Heart left ventricle (tissue), 16 donors: ENCODE results near the gene TRPM1. TPM values are rescaled to one million over a fixed set of nuclear protein-coding genes. Genes with fewer than 3 reads are reported as not detected.

Source experiments
- ATAC-seq, 4 donors: fragments of 200-7000 bp; cut with Tn5 transposase; one replicate each; pipeline ENCODE4 v1.9.1; 2020 to 2022; ENCODE audit warnings: moderate library complexity in 4 of 4, mild to moderate bottlenecking in 3 of 4, moderate number of reproducible peaks in 1 of 4
- DNase-seq, 5 donors: peaks; one replicate each; pipeline ENCODE4 v3.0.0-alpha.2; 2020
- H3K27ac ChIP-seq, 12 donors: fragments of 200-600 bp; sonication (generic) in 4 of 12; one replicate each; pipeline versions ENCODE4 v1.5.0 to v1.8.0; 2016 to 2022; ENCODE audit warnings: mild to moderate bottlenecking in 2 of 12
- H3K27me3 ChIP-seq, 9 donors: fragments of 200-600 bp; sonication (generic) in 2 of 9; one replicate each; pipeline versions ENCODE4 v1.5.1 to v1.8.0; 2016 to 2022; ENCODE audit warnings: mild to moderate bottlenecking in 3 of 9
- H3K36me3 ChIP-seq, 9 donors: fragments of 200-600 bp; sonication (generic) in 2 of 9; one replicate each; pipeline versions ENCODE4 v1.5.0 to v1.8.0; 2018 to 2022; ENCODE audit warnings: mild to moderate bottlenecking in 2 of 9
- H3K4me1 ChIP-seq, 12 donors: fragments of 200-600 bp; sonication (generic) in 4 of 12; one replicate each; pipeline versions ENCODE4 v1.5.0 to v1.8.0; 2016 to 2022; ENCODE audit warnings: mild to moderate bottlenecking in 3 of 12
- H3K4me3 ChIP-seq, 12 donors: fragments of 200-600 bp; sonication (generic) in 4 of 12; one replicate each; pipeline versions ENCODE4 v1.5.0 to v1.8.0; 2017 to 2022; ENCODE audit warnings: mild to moderate bottlenecking in 9 of 12, moderate library complexity in 4 of 12
- H3K9me3 ChIP-seq, 12 donors: fragments of 200-600 bp; sonication (generic) in 4 of 12; one replicate each; pipeline versions ENCODE4 v1.5.0 to v1.8.0; 2016 to 2022; ENCODE audit warnings: mild to moderate bottlenecking in 1 of 12
- POLR2A ChIP-seq, 2 donors: fragments of 450-650 bp; IDR thresholded peaks; one replicate each; pipeline ENCODE4 v1.6.1; 2017; ENCODE audit warnings: antibody characterized with exemption in 2 of 2, mild to moderate bottlenecking in 2 of 2, moderate library complexity in 2 of 2
- WGBS, 4 donors: extraction: QIAGEN DNeasy Blood & Tissue Kit in 2 of 4; methylation state at CpG; one replicate each; pipeline versions ENCODE4 v1.1.5 to v1.1.7; 2013 to 2018; 5-methylcytosine and 5-hydroxymethylcytosine counted together
- intact Hi-C, 10 donors: fragments of 100-400 bp; cut with DNase I; formaldehyde crosslinking; loops; one replicate each; pipeline versions ENCODE4 v1.11.1 to v1.14.2; 2022
- polyA plus RNA-seq, 2 donors: library from polyadenylated mRNA; stranded (reverse); fragments of 200-250 nt; gene quantifications; one replicate each; pipeline ENCODE4 v1.2.3, GENCODE V29; 2013
- total RNA-seq, 9 donors: library from RNA; depleted of rRNA in 2 of 9; stranded (reverse); fragments of >200 nt in 2 of 9; fragmentation: NEBNext Ultra II Directional in 3 of 9; extraction: Animal tissue kit (Norgen Biotek cat#: 25700) in 3 of 9; gene quantifications; one replicate each; pipeline versions ENCODE4 v1.1.0 to v1.2.4, GENCODE V29; 2016 to 2023
- TF ChIP-seq, protein P1 (sequence below), 12 donors: fragments of 200-600 bp; sonication (generic) in 4 of 12; IDR thresholded peaks; one replicate each; pipeline versions ENCODE4 v1.5.0 to v1.8.0; 2018 to 2022; ENCODE audit warnings: antibody characterized with exemption in 12 of 12, mild to moderate bottlenecking in 5 of 12
- donor health status: ischemic (EF 13 %, LVEDD 7.1; RV severe dilation, severe dysfunction).
- donor health status: healthy with polysubstance abuse.
- donor health status: DM: no; HTN: yes; CAD: no.
- donor health status: DM: no; HTN: no; CAD: no.
- donor health status: ischemic (EF 25% LVEDD 6.9; RV normal size, moderate dysfunction).
- donor health status: ischemic (EF 25% LVEDD 5.7; RV mildly dilated, moderate dysfunction).
- donor health status: healthy.
- donor health status: DM: yes; HTN: yes; CAD: no.
- donor health status: ischemic (EF 35%, LVEDD 5.7; RV mildly dilated, moderate dysfunction).
- donor health status: nonischemic (EF 11% LVEDD 7.7; RV severe dilation, severe dysfunction).
- donor health status: DM: yes; HTN: yes; CAD: no.
- donor health status: PGD.
- donor health status: ischemic (EF 29% LVEDD 5.4; RV normal size, mild dysfunction).
- donor health status: nonischemic (EF 23%, LVEDD 6.1; RV moderate dilation, normal function).

TRPM1 gene
- total and polyA plus RNA-seq, 11 donors: 0.25 TPM; not detected in 10

DNA sequence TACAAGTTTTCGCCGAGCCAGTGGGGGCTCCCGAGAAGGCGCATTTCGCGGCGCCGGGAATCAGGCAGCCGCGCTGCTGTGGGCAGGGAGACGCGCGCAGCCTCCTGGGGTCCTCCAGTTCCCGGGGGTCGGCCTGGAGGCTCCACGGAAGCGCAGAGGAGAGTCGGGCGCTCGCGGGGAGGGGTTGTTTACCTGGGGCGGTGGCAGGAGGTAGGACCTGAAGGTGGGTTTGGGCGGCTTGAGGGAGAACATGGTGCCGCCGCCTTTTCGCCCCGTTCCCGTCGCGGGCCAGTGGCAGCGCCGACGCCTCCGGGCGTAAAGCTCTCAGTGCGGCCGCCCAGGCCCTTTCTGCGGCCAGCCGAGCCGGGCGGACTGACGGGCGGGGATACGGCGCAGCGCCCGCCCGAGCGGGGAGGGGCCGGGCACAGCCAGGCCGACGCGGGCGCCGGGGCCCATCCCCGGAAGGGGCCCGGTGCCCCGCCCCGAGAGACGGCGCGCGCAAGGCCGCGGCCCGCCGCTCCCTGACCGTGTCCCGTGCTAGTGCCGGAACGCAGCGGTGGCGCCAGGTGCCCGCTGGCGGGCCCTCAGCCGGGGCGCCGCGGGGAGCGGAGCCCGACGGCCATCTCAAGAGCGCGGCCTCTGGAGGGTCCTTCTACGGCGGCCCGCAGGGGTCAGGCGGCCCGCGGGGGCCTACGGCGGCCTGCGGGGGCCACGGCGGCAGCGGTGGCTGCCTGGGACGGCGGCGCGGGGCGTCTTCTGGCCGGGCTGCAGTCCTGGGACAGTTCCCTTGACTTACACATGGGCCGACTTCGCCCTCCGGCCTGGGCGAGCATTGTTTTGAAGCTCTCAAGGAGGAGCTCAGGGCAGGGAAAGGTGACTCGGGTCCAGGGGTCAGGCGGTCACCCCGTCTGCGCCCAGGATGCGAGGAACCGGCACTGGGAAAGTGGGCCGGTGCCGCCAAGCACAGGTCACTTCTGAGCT lies 110.0 kb downstream of the TRPM1 start, which contains the start of gene MTMR10:
TSS of gene MTMR10 (minus strand) at position 374 of the 981 bp plus-strand sequence. CDS start at position 252, 122 bp downstream.
- no peaks in the 10 kb centered on the region for H3K27me3 ChIP-seq
- peak; percentile 70 to 98 (median 96) for ATAC-seq
- TF ChIP-seq, protein P1, sequence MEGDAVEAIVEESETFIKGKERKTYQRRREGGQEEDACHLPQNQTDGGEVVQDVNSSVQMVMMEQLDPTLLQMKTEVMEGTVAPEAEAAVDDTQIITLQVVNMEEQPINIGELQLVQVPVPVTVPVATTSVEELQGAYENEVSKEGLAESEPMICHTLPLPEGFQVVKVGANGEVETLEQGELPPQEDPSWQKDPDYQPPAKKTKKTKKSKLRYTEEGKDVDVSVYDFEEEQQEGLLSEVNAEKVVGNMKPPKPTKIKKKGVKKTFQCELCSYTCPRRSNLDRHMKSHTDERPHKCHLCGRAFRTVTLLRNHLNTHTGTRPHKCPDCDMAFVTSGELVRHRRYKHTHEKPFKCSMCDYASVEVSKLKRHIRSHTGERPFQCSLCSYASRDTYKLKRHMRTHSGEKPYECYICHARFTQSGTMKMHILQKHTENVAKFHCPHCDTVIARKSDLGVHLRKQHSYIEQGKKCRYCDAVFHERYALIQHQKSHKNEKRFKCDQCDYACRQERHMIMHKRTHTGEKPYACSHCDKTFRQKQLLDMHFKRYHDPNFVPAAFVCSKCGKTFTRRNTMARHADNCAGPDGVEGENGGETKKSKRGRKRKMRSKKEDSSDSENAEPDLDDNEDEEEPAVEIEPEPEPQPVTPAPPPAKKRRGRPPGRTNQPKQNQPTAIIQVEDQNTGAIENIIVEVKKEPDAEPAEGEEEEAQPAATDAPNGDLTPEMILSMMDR (IDR thresholded peaks at IDR 0.05): no peak
- peak in 1 of 2 donors; percentile 82 for TF ChIP-seq POLR2A (IDR thresholded peaks at IDR 0.05)
- H3K36me3 ChIP-seq: peaks cover 0 to 19% (median 0%) of the 10 kb centered on the region in 9 donors
- peaks cover 0 to 47% (median 39%) of the 10 kb centered on the region in 12 donors for H3K4me1 ChIP-seq
- H3K27ac ChIP-seq: peak within 1 kb of the TSS; percentile 89 to 99 (median 96)
- intact Hi-C loops: loop anchor here in 4 of 10 donors (2.0 to 10.0 kb wide), 8 partner anchors 41 to 497 kb away; partner anchors contain the start of genes FAN1 (in 1 of the 4) and KLF13 (in 1 of the 4)
- peak; percentile 61 to 88 (median 84) for DNase-seq
- H3K4me3 ChIP-seq: peak within 1 kb of the TSS; percentile 82 to 99 (median 94)
- WGBS, 4 donors: 0 to 1% (median 0%) methylated on average over 45 to 114 of the region's 114 CpGs
- H3K9me3 ChIP-seq: no peaks in the 10 kb centered on the region

DNA sequence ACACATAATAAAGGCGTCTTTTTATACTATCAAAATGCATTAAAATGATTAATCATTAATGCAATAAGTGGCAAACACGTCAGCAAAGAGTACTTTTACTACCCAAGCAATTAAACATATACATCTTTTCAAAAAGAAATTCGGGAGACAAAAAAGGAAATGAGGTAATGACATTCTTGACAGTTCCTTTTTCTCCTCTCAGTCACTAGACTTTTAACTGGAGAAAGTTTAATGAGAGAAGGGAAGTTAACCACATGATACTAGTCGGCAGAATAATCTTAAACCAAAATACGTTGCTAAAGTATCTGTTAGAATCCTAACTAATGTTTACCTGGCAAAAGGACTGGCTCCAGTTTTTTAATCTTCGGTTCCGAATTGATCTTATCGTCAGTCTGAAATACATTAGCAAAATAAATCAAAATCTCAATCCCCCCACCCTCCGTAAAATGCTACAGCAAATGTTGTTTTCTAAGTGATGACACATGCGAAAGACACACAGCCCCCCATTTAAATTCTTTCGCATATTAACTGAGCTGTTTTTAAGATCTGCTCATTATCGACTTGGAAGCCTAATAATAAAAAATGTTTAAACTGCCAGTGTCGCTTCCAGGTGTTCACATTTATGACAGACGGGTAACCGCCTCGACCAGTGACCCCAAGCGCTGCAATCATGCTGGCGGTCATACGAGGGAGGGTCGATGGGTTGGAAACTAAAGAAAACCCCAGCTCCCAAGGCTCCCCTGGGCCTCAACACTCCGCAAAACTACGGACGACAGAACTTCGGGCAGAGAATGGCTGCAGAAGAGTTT lies 110.9 kb downstream of the TRPM1 start:
- peak in 1 of 4 donors; percentile 23 for ATAC-seq
- Histone ChIP-seq H3K27ac (peak overlapping the region; percentile 89 to 99 (median 96)), H3K4me1 (peaks cover 0 to 56% (median 47%) of the 10 kb centered on the region in 12 donors), H3K36me3 (peaks cover 0 to 27% (median 7%) of the 10 kb centered on the region in 9 donors), H3K27me3 (no peaks in the 10 kb centered on the region), H3K9me3 (no peaks in the 10 kb centered on the region), H3K4me3 (peak overlapping the region; percentile 82 to 99 (median 94))
- intact Hi-C loops: loop anchor here in 4 of 10 donors (2.0 to 10.0 kb wide), 8 partner anchors 42 to 498 kb away; partner anchors contain the start of genes FAN1 (in 1 of the 4) and KLF13 (in 1 of the 4)
- DNase-seq: peak in 1 of 5 donors; percentile 22
- TF ChIP-seq POLR2A (IDR thresholded peaks at IDR 0.05): no peak
- TF ChIP-seq, protein P1 (IDR thresholded peaks at IDR 0.05): no peak
- 4 to 6% (median 5%) methylated on average over 24 of the region's 24 CpGs for WGBS, 4 donors

DNA sequence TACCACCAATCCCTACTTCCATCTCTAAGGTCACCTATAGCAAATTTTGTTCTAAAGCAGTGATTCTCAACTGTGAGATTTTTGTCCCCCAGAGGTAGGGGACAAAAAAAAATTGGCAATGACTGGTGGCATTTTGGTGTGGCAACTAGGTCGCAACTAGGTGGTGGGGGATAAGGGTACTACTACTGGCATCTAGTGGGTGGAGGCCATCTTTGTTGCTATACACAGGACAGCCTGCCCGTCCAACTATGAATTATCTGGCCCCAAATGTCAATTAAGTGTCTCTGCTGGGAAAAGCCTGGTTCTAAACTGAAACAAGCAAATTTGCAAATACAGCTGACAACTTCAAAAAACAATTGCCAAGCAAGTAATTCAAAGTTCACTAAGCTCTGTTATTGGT lies 111.5 kb downstream of the TRPM1 start:
- Histone ChIP-seq H3K36me3 (peaks cover 0 to 32% (median 9%) of the 10 kb centered on the region in 9 donors), H3K4me1 (peaks cover 0 to 63% (median 53%) of the 10 kb centered on the region in 12 donors), H3K9me3 (no peaks in the 10 kb centered on the region), H3K4me3 (peak overlapping the region in 10 of 12 donors; percentile 82 to 99 (median 94)), H3K27ac (peak overlapping the region in 5 of 12 donors; percentile 32 to 98 (median 97)), H3K27me3 (no peaks in the 10 kb centered on the region)
- 48 to 51% (median 49%) methylated on average over 2 of the region's 2 CpGs for WGBS, 4 donors
- DNase-seq (no peak), ATAC-seq (no peak)
- intact Hi-C loops: loop anchor here in 4 of 10 donors (2.0 to 10.0 kb wide), 8 partner anchors 42 to 499 kb away; partner anchors contain the start of genes FAN1 (in 1 of the 4) and KLF13 (in 1 of the 4)
- TF ChIP-seq, protein P1 (IDR thresholded peaks at IDR 0.05): no peak
- TF ChIP-seq POLR2A (IDR thresholded peaks at IDR 0.05): no peak
